GM12801 (cell line): ENCODE data around the gene UTP14A.

Experiments used
- CTCF ChIP-seq: IDR thresholded peaks from one replicate; pipeline ENCODE4 v1.5.1; 2011; ENCODE audit warnings: control low read depth; ENCODE audit not compliant: insufficient read length; ENCODE audit errors: extremely low read depth

Gene UTP14A

GRCh38 chrX:129961180-129962083 is 55.5 kb downstream of the UTP14A start:
- no peak for TF ChIP-seq CTCF

- no peak for TF ChIP-seq CTCF
These were observed 57.8 kb downstream of the UTP14A start for GRCh38 chrX:129963729-129964128.

DNA sequence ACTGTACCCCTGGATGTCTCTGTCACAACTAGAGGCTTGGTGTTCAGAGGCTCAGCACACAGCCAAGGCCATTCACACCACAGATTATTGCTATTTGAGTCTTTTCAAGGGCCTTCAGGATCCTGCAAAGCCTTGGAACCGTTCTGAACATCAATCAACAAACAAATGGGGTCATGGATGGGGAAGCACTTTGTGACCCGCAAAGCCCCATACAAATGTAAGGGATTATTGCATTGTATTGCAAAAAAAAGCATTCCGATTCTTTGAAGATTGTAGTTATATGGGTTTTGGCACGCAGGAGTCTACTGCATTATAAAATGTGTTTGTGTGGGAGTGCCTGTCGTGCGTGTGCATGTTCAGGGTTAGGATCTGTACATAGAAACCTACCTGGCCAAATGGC is 59.2 kb downstream of the UTP14A start:
- TF ChIP-seq CTCF = no peak

DNA sequence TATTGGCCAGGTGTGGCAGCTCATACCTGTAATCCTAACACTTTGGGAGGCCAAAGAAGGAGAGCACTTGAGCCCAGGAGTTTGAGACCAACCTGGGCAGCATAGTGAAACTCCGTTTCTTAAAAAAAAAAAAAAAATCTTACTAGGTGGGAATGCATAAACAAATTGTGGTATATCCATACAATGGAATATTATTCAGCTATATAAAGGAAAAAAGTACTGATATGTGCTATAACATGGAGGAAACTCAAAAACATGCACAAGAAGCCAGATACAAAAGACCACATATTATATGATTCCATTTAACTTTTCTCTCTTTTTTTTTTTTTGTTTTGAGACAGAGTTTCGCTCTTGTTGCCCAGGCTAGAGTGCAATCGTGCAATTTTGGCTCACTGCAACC is 63.0 kb downstream of the UTP14A start:
- no peak for TF ChIP-seq CTCF

- no peak for TF ChIP-seq CTCF
These were observed 70.5 kb downstream of the UTP14A start for GRCh38 chrX:129976441-129976840.
